Hematopoietic multipotent progenitor cell treated with erythropoietin and hydrocortisone succinate and interleukin-3 and kit ligand, for 8 days (in vitro differentiated cells): ENCODE measurements around the gene SORCS3.

Source experiments
- DNase-seq: peaks from one replicate; pipeline ENCODE4 v3.0.0-alpha.2; 2015

Gene SORCS3

DNA sequence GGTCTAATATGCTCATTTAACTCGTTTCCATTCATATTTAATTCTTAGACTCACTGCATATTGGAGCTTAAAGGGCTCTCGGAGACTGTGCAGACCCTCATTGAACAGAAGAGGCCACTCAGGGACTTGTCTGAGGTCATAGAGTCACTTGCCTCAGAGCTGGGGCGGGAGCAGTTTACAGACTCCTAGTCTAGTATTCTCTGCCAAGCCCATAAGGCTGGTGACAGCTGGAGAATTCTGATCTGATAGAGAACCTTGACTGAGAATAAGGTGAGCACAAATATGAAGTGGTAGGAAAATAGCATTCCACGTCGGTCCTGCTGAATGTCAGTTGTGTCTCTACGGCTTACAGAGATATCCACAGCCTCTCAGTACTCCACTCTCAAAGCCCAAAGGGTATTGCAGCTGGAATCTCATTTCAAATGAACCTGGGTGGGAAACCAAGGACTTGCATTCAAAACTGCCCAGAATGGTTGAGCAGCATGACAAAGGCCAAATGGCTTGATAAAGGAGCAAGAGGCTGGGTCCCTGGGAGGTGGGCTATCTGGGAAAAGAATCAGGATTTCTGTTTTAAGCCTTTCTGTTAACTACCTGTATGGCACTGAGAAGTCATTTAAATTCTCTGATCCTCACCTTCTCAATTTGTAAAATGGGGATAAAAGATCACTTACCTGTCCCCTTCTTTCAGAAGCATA lies 283.2 kb downstream of the SORCS3 start:
- no peak for DNase-seq

GRCh38 chr10:104925232-104925851 lies 284.3 kb downstream of the SORCS3 start:
- DNase-seq: peak; percentile 44

GRCh38 chr10:104928734-104929133 lies 287.6 kb downstream of the SORCS3 start:
- no peak for DNase-seq

GRCh38 chr10:104931612-104932134 lies 290.6 kb downstream of the SORCS3 start:
- no peak for DNase-seq

DNA sequence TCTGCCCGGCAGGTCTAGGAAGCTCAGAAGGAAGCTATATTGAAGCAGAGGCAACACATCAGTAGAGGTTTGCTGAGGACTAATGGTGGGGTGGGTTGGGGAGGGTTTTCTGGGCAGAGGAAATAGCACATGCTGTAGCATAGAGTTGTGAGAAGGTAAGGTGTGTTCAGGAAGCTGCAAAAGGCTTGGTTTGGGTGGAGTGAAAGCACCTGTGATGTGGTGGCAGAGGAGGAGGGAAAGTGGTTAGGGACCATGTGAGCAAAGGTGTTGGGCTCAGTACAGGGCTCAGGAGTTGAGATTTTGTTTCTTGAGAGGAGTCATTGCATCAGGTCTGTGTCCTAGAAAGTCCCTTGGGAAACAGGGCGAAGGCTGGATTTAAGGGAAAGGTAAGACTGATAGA lies 294.6 kb downstream of the SORCS3 start:
- no peak for DNase-seq

DNA sequence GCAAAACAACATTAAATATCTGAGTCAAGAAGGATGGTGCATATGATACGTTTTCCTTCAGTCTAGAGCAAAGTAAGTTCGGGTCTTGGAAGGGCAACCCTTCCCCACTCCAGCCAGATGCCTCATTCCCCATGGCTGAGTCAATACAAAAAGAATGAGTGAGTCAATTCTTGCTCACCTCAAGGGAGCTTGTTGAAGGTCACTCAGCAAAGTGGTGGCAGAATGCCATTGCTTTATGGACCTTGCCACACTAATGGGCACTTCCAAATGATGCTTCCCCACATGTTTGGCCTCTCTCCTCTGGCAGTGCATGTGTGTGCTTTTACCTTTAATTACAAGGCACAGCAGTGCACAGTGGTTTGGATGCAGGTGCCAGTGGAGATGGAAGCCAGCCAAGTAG lies 296.5 kb downstream of the SORCS3 start:
- no peak for DNase-seq

- no peak for DNase-seq
Measured at GRCh38 chr10:104938031-104938430, 296.9 kb downstream of the SORCS3 start.

DNA sequence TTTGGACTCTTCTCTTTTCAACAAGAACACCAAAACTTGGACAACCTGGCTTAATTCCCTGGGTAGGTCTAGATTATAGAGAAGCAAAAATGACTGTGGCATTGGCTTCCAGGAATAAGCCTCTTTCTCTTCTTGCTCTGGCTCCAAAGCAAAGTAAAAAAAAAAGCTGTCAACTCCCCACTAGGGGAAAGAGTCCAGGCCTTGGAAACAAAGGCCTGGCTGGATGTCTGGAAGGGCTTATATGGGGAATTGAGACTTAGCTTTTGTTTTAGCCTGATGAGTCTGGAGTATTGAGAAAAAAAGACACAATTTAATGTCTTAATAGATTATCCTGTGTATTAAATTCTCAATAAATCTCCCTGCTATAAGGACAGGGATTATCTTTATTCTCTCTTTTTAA lies 300.6 kb downstream of the SORCS3 start:
- no peak for DNase-seq

DNA sequence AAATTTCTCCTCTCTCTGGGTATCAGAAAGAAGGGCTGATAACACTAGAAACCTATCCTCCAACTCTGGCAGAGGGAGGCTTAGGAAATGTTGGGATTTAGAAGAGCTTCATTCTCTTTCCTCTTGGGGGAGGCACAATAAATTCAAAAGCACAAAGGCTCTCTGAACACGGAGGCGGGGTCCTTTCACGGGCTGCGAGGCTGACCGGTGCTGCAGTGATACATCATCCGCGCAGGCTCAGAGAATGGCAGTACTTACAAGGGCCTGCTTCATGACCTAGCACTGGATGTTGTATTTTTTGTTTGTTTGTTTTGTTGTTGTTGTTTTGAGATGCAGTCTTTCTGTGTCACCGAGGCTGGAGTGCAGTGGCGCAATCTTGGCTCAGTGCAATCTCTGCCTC lies 306.2 kb downstream of the SORCS3 start:
- no peak for DNase-seq

GRCh38 chr10:104957178-104957841 lies 316.2 kb downstream of the SORCS3 start:
- no peak for DNase-seq

DNA sequence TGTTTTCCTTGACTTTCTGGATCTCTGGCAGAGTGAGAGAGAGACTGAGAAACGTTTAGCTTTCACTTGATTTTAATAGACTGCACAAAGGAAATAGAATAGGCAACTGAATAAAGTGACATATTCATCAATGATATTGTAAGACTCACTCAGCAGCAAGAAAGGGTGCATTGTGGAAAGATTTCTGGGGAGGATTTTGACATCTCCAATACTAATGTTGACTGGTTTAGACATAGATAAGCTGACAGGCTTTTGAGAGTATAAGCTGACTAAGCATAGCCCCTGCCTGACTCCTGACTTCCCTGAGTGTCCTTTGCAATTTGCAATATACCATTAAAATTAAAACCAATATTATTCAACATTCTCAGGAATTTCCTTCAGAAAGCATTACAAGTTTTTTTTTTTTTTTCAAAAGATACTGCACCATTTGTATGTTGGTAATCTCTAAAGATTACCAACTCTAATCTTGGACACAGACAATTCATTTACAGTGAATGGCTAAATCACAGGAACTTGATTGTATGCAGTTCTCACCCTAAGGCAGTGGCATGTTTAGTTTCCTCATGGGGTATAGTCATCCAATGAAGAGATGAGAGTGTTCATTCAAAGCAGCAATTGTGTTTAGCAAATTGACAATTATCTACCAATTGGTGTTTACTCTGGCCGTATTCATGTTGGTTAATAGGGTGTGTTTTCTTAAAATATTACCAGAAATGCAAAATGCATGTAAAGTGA lies 325.6 kb downstream of the SORCS3 start:
- no peak for DNase-seq

GRCh38 chr10:104980368-104980767 lies 339.3 kb downstream of the SORCS3 start:
- DNase-seq: no peak

DNA sequence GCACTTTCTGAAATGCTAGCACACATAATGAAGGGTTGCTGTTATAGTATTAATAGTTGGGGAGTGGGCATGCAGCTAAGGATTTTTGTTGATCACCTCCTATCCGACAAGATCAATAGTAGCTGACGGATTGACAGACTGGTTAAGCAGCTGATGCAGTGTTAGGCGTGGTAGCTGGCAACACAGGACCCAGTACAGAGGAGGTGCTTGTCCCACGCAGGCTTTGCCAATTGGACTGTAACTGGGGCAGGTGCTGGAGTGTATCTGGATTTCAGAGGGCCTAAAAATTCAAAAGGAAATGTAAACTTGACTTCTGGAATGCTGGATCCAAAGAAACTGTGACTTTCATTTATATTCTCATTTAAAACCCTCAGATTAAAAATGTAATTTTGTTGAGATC lies 340.9 kb downstream of the SORCS3 start:
- no peak for DNase-seq

GRCh38 chr10:104988686-104989085 lies 347.6 kb downstream of the SORCS3 start:
- DNase-seq: no peak

DNA sequence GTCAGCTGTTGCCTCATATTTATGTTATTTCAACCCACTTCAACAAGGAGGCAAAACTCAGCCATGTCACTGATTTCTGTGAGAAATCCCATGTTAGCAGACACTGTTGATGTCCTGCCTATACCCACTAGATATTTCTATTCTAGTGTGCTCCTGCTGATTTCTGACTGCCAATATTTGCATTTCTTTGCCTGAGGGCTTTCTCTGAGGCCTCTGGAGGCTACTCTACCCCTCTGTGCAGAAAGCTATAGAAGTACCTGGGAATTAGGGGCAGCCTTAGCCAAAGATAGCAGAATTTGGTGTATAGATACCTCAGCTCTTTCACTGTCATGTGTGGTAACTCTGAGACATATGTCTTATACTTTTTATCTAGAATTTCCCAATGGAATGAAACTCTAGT lies 348.8 kb downstream of the SORCS3 start:
- no peak for DNase-seq

GRCh38 chr10:104993085-104993484 lies 352.0 kb downstream of the SORCS3 start:
- no peak for DNase-seq

- no peak for DNase-seq
Measured at GRCh38 chr10:105001269-105001668, 360.2 kb downstream of the SORCS3 start.

- no peak for DNase-seq
Measured at GRCh38 chr10:105010411-105011121, 369.5 kb downstream of the SORCS3 start.

GRCh38 chr10:105017116-105017515 lies 376.0 kb downstream of the SORCS3 start:
- DNase-seq: no peak

- no peak for DNase-seq
Measured at GRCh38 chr10:105017691-105018090, 376.6 kb downstream of the SORCS3 start.

- DNase-seq: no peak
Measured at GRCh38 chr10:105023211-105024111, 382.4 kb downstream of the SORCS3 start.

- no peak for DNase-seq
Measured at GRCh38 chr10:105024184-105024583, 383.1 kb downstream of the SORCS3 start.
